GM12878 (cell line): ENCODE results near the gene AP2A2. TPM values are rescaled to one million over a fixed set of nuclear protein-coding genes. Genes with fewer than 3 reads are reported as not detected.

ENCODE experiments used
- ATAC-seq: fragments of 200-7000 bp; cut with Tn5 transposase; 3 replicates; pipeline ENCODE4 v1.9.1; 2020; ENCODE audit warnings: mild to moderate bottlenecking, moderate library complexity
- BruUV-seq: library from RNA; stranded (reverse); fragments of 400-500 nt; replicated peaks from 2 replicates; lab custom pipeline; 2021; lab: Mats Ljungman, UMichigan
- CTCF ChIA-PET: fragments of 300-600 bp; sonication (Branson Sonifier 250); formaldehyde crosslinking; extraction: SDS; loops from one replicate; lab custom pipeline; 2021; ENCODE audit warnings: inconsistent platforms; lab: Yijun Ruan, JAX
- POLR2A ChIA-PET: fragments of 350-600 bp; formaldehyde crosslinking; extraction: SDS; loops from one replicate; lab custom pipeline; 2021; ENCODE audit warnings: inconsistent platforms; lab: Charles Lee
- RAD21 ChIA-PET: fragments of 300-600 bp; sonication (Branson Sonifier 250); formaldehyde crosslinking; loops from one replicate; lab custom pipeline; 2023; ENCODE audit warnings: antibody characterized with exemption; ENCODE audit not compliant: unreplicated experiment; lab: Charles Lee
- SMC1A ChIA-PET: fragments of 300-600 bp; sonication (Branson Sonifier 250); formaldehyde crosslinking; loops from one replicate; lab custom pipeline; 2023; ENCODE audit not compliant: unreplicated experiment, uncharacterized antibody; lab: Charles Lee
- DNase-seq: peaks from one replicate; pipeline ENCODE4 v3.0.0-alpha.2; 2011; ENCODE audit warnings: low read depth, low spot score
- FAIRE-seq: peaks from 3 replicates; lab custom pipeline; 2011; peaks lifted over from hg19 to GRCh38; lab: Jason Lieb, UNC
- H2AFZ ChIP-seq: 2 replicates; pipeline ENCODE4 v1.6.0; 2011; ENCODE audit warnings: low read depth, low read length, control low read depth; ENCODE audit not compliant: control insufficient read depth
- H3K27ac ChIP-seq: 2 replicates; pipeline ENCODE4 v1.5.1; 2011; ENCODE audit warnings: control low read depth; ENCODE audit not compliant: control insufficient read depth, insufficient read depth
- H3K27me3 ChIP-seq, 2 experiments: replicated peaks in 1 of 2; 2 replicates each; pipeline versions ENCODE4 v1.6.0 to v1.6.1; 2011; ENCODE audit warnings: low read length in 1 of 2; ENCODE audit not compliant: control insufficient read depth in 2 of 2, insufficient read depth in 2 of 2
- H3K36me3 ChIP-seq, 2 experiments: 2 replicates each; pipeline ENCODE4 v1.5.1; 2011; ENCODE audit warnings: low read length in 1 of 2; ENCODE audit not compliant: control insufficient read depth in 2 of 2, insufficient read depth in 2 of 2
- H3K4me1 ChIP-seq: 2 replicates; pipeline ENCODE4 v1.6.1; 2011; ENCODE audit warnings: mild to moderate bottlenecking, low read length, moderate library complexity, mixed read lengths; ENCODE audit not compliant: control insufficient read depth, insufficient read depth
- H3K4me2 ChIP-seq: 2 replicates; pipeline ENCODE4 v1.6.0; 2011; ENCODE audit warnings: control low read depth; ENCODE audit not compliant: control insufficient read depth, insufficient read depth
- H3K4me3 ChIP-seq: fragments of 200-600 bp; sonication (generic); 2 replicates; pipeline ENCODE4 v1.5.1; 2016
- H3K79me2 ChIP-seq: 2 replicates; pipeline ENCODE4 v1.6.0; 2011; ENCODE audit warnings: low read length; ENCODE audit not compliant: control insufficient read depth, insufficient read depth
- H3K9ac ChIP-seq: 2 replicates; pipeline ENCODE4 v1.8.0; 2011; ENCODE audit warnings: low read length, control low read depth, mixed read lengths; ENCODE audit not compliant: control insufficient read depth, insufficient read depth
- H3K9me3 ChIP-seq: replicated peaks from 3 replicates; pipeline ENCODE4 v1.5.1; 2011; ENCODE audit warnings: mild to moderate bottlenecking, low read length; ENCODE audit not compliant: control insufficient read depth, insufficient read depth
- H4K20me1 ChIP-seq: 2 replicates; pipeline ENCODE4 v1.6.0; 2011; ENCODE audit not compliant: control insufficient read depth, insufficient read depth
- BCL3 ChIP-seq: IDR thresholded peaks from 2 replicates; pipeline ENCODE4 v1.6.1; 2011; ENCODE audit warnings: borderline replicate concordance, low read depth, mild to moderate bottlenecking, moderate library complexity, low read length; ENCODE audit not compliant: insufficient read depth, poor library complexity, severe bottlenecking
- PML ChIP-seq: IDR thresholded peaks from 2 replicates; pipeline ENCODE4 v1.6.1; 2012; ENCODE audit warnings: low read length, inconsistent platforms
- WGBS: methylation state at CpG from one replicate; pipeline ENCODE4 v1.1.6; 2016; ENCODE audit warnings: low lambda C conversion rate; ENCODE audit not compliant: insufficient replicate concordance, insufficient coverage; ENCODE audit errors: missing lambda C conversion rate; 5-methylcytosine and 5-hydroxymethylcytosine counted together
- in situ Hi-C: fragments of 300-500 bp; cut with MboI; formaldehyde crosslinking; loops from 9 replicates; pipeline ENCODE4 v1.14.3; 2018; ENCODE audit warnings: mixed read lengths
- intact Hi-C: fragments of 100-400 bp; cut with micrococcal nuclease; formaldehyde crosslinking; loops from one replicate; pipeline ENCODE4 v1.14.2; 2022; ENCODE audit not compliant: unreplicated experiment
- polyA plus RNA-seq, 11 experiments: library from polyadenylated mRNA; depleted of rRNA in 4 of 11; unstranded in 6 of 11; stranded (reverse) in 5 of 11; fragments of >200 nt; fragmentation: Nextera tagmentation in 4 of 11; fragmentation: Illumina TruSeq in 1 of 11; extraction: Ambion mirVana in 4 of 11; extraction: Trizol in 1 of 11; gene quantifications; 1 replicate in 1 of 11; 2 replicates in 10 of 11; pipeline versions ENCODE4 v1.2.1 to v1.2.3, GENCODE V29; 2011 to 2016; ENCODE audit warnings: inconsistent platforms in 2 of 11, missing spikeins in 2 of 11, low read depth in 1 of 11
- total RNA-seq, 4 experiments: library from RNA; depleted of rRNA in 3 of 4; stranded (reverse); fragments of >200 nt in 3 of 4; fragmentation: Illumina TruSeq in 1 of 4; extraction: Trizol in 1 of 4; gene quantifications; 2 replicates each; pipeline versions ENCODE4 v1.2.1 to v1.2.3, GENCODE V29; 2013 to 2021
- TF ChIP-seq, protein P1 (sequence below): fragments of 450-650 bp; IDR thresholded peaks from 2 replicates; pipeline ENCODE4 v1.6.1; 2018; ENCODE audit warnings: borderline replicate concordance, mild to moderate bottlenecking; ENCODE audit not compliant: partially characterized antibody

AP2A2 gene
- total and polyA plus RNA-seq, 10 of the 15 experiments (the other 5 are each of a cell fraction or from before 2014, with no cell fraction given), result 0.58 to 48.8 (median 18.2) TPM

- H3K4me2 ChIP-seq, result no peak overlapping the region
- DNase-seq (no peak), FAIRE-seq (no peak), ATAC-seq (no peak)
- no peaks in the 10 kb centered on the region for H3K36me3 ChIP-seq
- WGBS, result 53% methylated on average over 12 of the region's 12 CpGs
- in situ Hi-C loops (no loop called here), intact Hi-C loops (no loop called here)
- H3K27ac ChIP-seq, result no peak overlapping the region
- POLR2A ChIA-PET, result no interaction called here
- no peak overlapping the region for H2AFZ ChIP-seq
- no TSS peak for BruUV-seq
- no peaks in the 10 kb centered on the region for H4K20me1 ChIP-seq
- CTCF ChIA-PET, result interaction anchor here (0.6 kb wide), 1 partner anchor 157 kb away, joined by 3 read pairs; no protein-coding TSS in a partner anchor
- H3K4me1 ChIP-seq, result no peaks in the 10 kb centered on the region
- H3K9ac ChIP-seq, result no peak overlapping the region
- peak; percentile 79 for TF ChIP-seq BCL3
- TF ChIP-seq PML, result no peak
- TF ChIP-seq, protein P1, sequence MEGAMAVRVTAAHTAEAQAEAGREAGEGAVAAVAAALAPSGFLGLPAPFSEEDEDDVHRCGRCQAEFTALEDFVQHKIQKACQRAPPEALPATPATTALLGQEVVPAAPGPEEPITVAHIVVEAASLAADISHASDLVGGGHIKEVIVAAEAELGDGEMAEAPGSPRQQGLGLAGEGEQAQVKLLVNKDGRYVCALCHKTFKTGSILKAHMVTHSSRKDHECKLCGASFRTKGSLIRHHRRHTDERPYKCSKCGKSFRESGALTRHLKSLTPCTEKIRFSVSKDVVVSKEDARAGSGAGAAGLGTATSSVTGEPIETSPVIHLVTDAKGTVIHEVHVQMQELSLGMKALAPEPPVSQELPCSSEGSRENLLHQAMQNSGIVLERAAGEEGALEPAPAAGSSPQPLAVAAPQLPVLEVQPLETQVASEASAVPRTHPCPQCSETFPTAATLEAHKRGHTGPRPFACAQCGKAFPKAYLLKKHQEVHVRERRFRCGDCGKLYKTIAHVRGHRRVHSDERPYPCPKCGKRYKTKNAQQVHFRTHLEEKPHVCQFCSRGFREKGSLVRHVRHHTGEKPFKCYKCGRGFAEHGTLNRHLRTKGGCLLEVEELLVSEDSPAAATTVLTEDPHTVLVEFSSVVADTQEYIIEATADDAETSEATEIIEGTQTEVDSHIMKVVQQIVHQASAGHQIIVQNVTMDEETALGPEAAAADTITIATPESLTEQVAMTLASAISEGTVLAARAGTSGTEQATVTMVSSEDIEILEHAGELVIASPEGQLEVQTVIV, result no peak
- no peak overlapping the region for H3K4me3 ChIP-seq
- H3K27me3 ChIP-seq, result no peaks in the 10 kb centered on the region
- H3K9me3 ChIP-seq, result no peaks in the 10 kb centered on the region
- no peaks in the 10 kb centered on the region for H3K79me2 ChIP-seq
- SMC1A ChIA-PET, result no interaction called here
- RAD21 ChIA-PET, result no interaction called here
Observed at GRCh38 chr11:1032310-1032891, 106.7 kb downstream of the AP2A2 start.
